Measurements from ENCODE around the gene XPR1. TPM values are rescaled to one million over a fixed set of nuclear protein-coding genes. Genes with fewer than 3 reads are reported as not detected.

The XPR1 gene
- total RNA-seq, 1 donor from 2014 or later, result 71.8 TPM

- no peak overlapping the region for H3K27ac Mint-ChIP-seq (ENCODE audit: unreplicated experiment)
- peaks cover 3% of the 10 kb centered on the region for H3K27me3 Mint-ChIP-seq (ENCODE audit: unreplicated experiment)
- no peaks in the 10 kb centered on the region for H3K9me3 Mint-ChIP-seq (ENCODE audit: unreplicated experiment)
- no peaks in the 10 kb centered on the region for H3K36me3 Mint-ChIP-seq (ENCODE audit: low read depth, unreplicated experiment)
- no peak for TF ChIP-seq CTCF (IDR thresholded peaks at IDR 0.05; ENCODE audit: unreplicated experiment)
- peaks cover 14% of the 10 kb centered on the region for H3K4me1 Mint-ChIP-seq (ENCODE audit: unreplicated experiment)
- DNase-seq (ENCODE audit: low spot score), result no peak
- H3K4me3 Mint-ChIP-seq (ENCODE audit: unreplicated experiment), result no peak overlapping the region
These were observed 25.7 kb upstream of the XPR1 start for GRCh38 chr1:180606155-180606554.

GRCh38 chr1:180609643-180610555 lies 21.9 kb upstream of the XPR1 start:
- H3K27ac Mint-ChIP-seq (ENCODE audit: unreplicated experiment), result no peak overlapping the region

GRCh38 chr1:180610556-180611015 lies 21.2 kb upstream of the XPR1 start:
- no peak for DNase-seq (ENCODE audit: low spot score)
- H3K4me1 Mint-ChIP-seq (ENCODE audit: unreplicated experiment), result peaks cover 6% of the 10 kb centered on the region
- H3K4me3 Mint-ChIP-seq (ENCODE audit: unreplicated experiment), result no peak overlapping the region
- TF ChIP-seq CTCF (IDR thresholded peaks at IDR 0.05; ENCODE audit: unreplicated experiment), result no peak
- no peaks in the 10 kb centered on the region for H3K36me3 Mint-ChIP-seq (ENCODE audit: low read depth, unreplicated experiment)
- H3K27ac Mint-ChIP-seq (ENCODE audit: unreplicated experiment), result no peak overlapping the region
- H3K9me3 Mint-ChIP-seq (ENCODE audit: unreplicated experiment), result no peaks in the 10 kb centered on the region
- no peaks in the 10 kb centered on the region for H3K27me3 Mint-ChIP-seq (ENCODE audit: unreplicated experiment)

More at GRCh38 chr1:180609643-180610555, 21.9 kb upstream of the XPR1 start:
- peaks cover 6% of the 10 kb centered on the region for H3K4me1 Mint-ChIP-seq (ENCODE audit: unreplicated experiment)
- DNase-seq (ENCODE audit: low spot score), result no peak
- no peaks in the 10 kb centered on the region for H3K9me3 Mint-ChIP-seq (ENCODE audit: unreplicated experiment)
- no peak overlapping the region for H3K4me3 Mint-ChIP-seq (ENCODE audit: unreplicated experiment)
- H3K36me3 Mint-ChIP-seq (ENCODE audit: low read depth, unreplicated experiment), result no peaks in the 10 kb centered on the region
- no peaks in the 10 kb centered on the region for H3K27me3 Mint-ChIP-seq (ENCODE audit: unreplicated experiment)
- no peak for TF ChIP-seq CTCF (IDR thresholded peaks at IDR 0.05; ENCODE audit: unreplicated experiment)

- Mint-ChIP-seq H3K27me3 (ENCODE audit: unreplicated experiment) (no peaks in the 10 kb centered on the region), H3K9me3 (ENCODE audit: unreplicated experiment) (no peaks in the 10 kb centered on the region), H3K27ac (ENCODE audit: unreplicated experiment) (no peak overlapping the region), H3K36me3 (ENCODE audit: low read depth, unreplicated experiment) (no peaks in the 10 kb centered on the region), H3K4me3 (ENCODE audit: unreplicated experiment) (no peak overlapping the region), H3K4me1 (ENCODE audit: unreplicated experiment) (peaks cover 6% of the 10 kb centered on the region)
- TF ChIP-seq CTCF (IDR thresholded peaks at IDR 0.05; ENCODE audit: unreplicated experiment), result no peak
- no peak for DNase-seq (ENCODE audit: low spot score)
These were observed 20.5 kb upstream of the XPR1 start for GRCh38 chr1:180611016-180611930.

All from endothelial cell (in vitro differentiated cells).